ENCODE measurements around the gene KLLN.
"Not testable (repeated sequence)": the region's sequence is repeated elsewhere in the genome, so short reads cannot be mapped to it uniquely, and the experiment has no call there.

KLLN gene

GRCh38 chr10:87860816-87861403 is 2.4 kb downstream of the KLLN start:
- H3K4me3 ChIP-seq (replicated peaks; ENCODE audit: low read depth, low read length): peak overlapping the region; percentile 83
- no peak for DNase-seq (ENCODE audit: extremely low read depth, low read depth)
- TF ChIP-seq CTCF (IDR thresholded peaks at IDR 0.05; ENCODE audit: low read depth, low read length, missing control alignments): no peak

GRCh38 chr10:87860156-87860795 is 3.1 kb downstream of the KLLN start:
- TF ChIP-seq CTCF (IDR thresholded peaks at IDR 0.05; ENCODE audit: low read depth, low read length, missing control alignments): peak; percentile 43
- DNase-seq (ENCODE audit: extremely low read depth, low read depth): peak; percentile 66
- no peak overlapping the region for H3K4me3 ChIP-seq (replicated peaks; ENCODE audit: low read depth, low read length)

- not testable (repeated sequence) for DNase-seq (ENCODE audit: extremely low read depth, low read depth); H3K4me3 ChIP-seq (replicated peaks; ENCODE audit: low read depth, low read length)
These were observed 7.7 kb downstream of the KLLN start for GRCh38 chr10:87855665-87856064.

- H3K4me3 ChIP-seq (replicated peaks; ENCODE audit: low read depth, low read length); DNase-seq (ENCODE audit: extremely low read depth, low read depth): not testable (repeated sequence)
These were observed 8.1 kb downstream of the KLLN start for GRCh38 chr10:87855247-87855646.

- no peak for TF ChIP-seq CTCF (IDR thresholded peaks at IDR 0.05; ENCODE audit: low read depth, low read length, missing control alignments)
These were observed 11.2 kb downstream of the KLLN start for GRCh38 chr10:87852089-87852488.

GRCh38 chr10:87850742-87851205 is 12.6 kb downstream of the KLLN start:
- peak; percentile 63 for TF ChIP-seq CTCF (IDR thresholded peaks at IDR 0.05; ENCODE audit: low read depth, low read length, missing control alignments)
- no peak overlapping the region for H3K4me3 ChIP-seq (replicated peaks; ENCODE audit: low read depth, low read length)
- DNase-seq (ENCODE audit: extremely low read depth, low read depth): peak; percentile 57

More at GRCh38 chr10:87852089-87852488, 11.2 kb downstream of the KLLN start:
- H3K4me3 ChIP-seq (replicated peaks; ENCODE audit: low read depth, low read length): no peak overlapping the region
- no peak for DNase-seq (ENCODE audit: extremely low read depth, low read depth)

GRCh38 chr10:87849001-87849400 is 14.3 kb downstream of the KLLN start:
- no peak overlapping the region for H3K4me3 ChIP-seq (replicated peaks; ENCODE audit: low read depth, low read length)
- no peak for TF ChIP-seq CTCF (IDR thresholded peaks at IDR 0.05; ENCODE audit: low read depth, low read length, missing control alignments)
- DNase-seq (ENCODE audit: extremely low read depth, low read depth): no peak

GRCh38 chr10:87847550-87847949 is 15.8 kb downstream of the KLLN start:
- H3K4me3 ChIP-seq (replicated peaks; ENCODE audit: low read depth, low read length): no peak overlapping the region
- TF ChIP-seq CTCF (IDR thresholded peaks at IDR 0.05; ENCODE audit: low read depth, low read length, missing control alignments): no peak
- DNase-seq (ENCODE audit: extremely low read depth, low read depth): no peak

GRCh38 chr10:87846711-87847110 is 16.6 kb downstream of the KLLN start:
- not testable (repeated sequence) for DNase-seq (ENCODE audit: extremely low read depth, low read depth); H3K4me3 ChIP-seq (replicated peaks; ENCODE audit: low read depth, low read length)
